Activated T-helper 2 cell treated with anti-CD3 and anti-CD28 coated beads, Interferon-gamma antibody, Interleukin-2, Interleukin-4, amounts not matched to agents 10 μg/mL and 5 μg/mL and 100 μg/mL, durations not matched to agents 14 hours and 24 hours and 36 hours (primary cell): ENCODE data around the gene SLC16A5. TPM values are rescaled to one million over a fixed set of nuclear protein-coding genes. Genes with fewer than 3 reads are reported as not detected.

ENCODE experiments used
- DNase-seq: peaks from one replicate; pipeline ENCODE4 v3.0.0; 2021; ENCODE audit warnings: low spot score
- H3K27ac Mint-ChIP-seq: one replicate; pipeline ENCODE4 v1.8.0; 2021; ENCODE audit warnings: mixed read lengths
- H3K27me3 Mint-ChIP-seq: one replicate; pipeline ENCODE4 v1.8.0; 2021; ENCODE audit warnings: low read depth, mixed read lengths
- H3K36me3 Mint-ChIP-seq: one replicate; pipeline ENCODE4 v1.8.0; 2021; ENCODE audit warnings: low read depth, mixed read lengths
- H3K4me1 Mint-ChIP-seq: one replicate; pipeline ENCODE4 v1.8.0; 2021; ENCODE audit warnings: low read depth, mixed read lengths
- H3K4me3 Mint-ChIP-seq: one replicate; pipeline ENCODE4 v1.8.0; 2021; ENCODE audit warnings: low read depth, mild to moderate bottlenecking, moderate library complexity, mixed read lengths
- H3K9me3 Mint-ChIP-seq: one replicate; pipeline ENCODE4 v1.8.0; 2021; ENCODE audit warnings: mixed read lengths
- intact Hi-C: fragments of 100-400 bp; cut with micrococcal nuclease; formaldehyde crosslinking; loops from one replicate; pipeline ENCODE4 v1.15.1; 2023
- total RNA-seq: library from RNA; stranded (reverse); gene quantifications from 2 replicates; pipeline ENCODE4 v1.2.3, GENCODE V29; 2022

SLC16A5 gene
- total RNA-seq, 1 donor from 2014 or later: 11.6 TPM

DNA sequence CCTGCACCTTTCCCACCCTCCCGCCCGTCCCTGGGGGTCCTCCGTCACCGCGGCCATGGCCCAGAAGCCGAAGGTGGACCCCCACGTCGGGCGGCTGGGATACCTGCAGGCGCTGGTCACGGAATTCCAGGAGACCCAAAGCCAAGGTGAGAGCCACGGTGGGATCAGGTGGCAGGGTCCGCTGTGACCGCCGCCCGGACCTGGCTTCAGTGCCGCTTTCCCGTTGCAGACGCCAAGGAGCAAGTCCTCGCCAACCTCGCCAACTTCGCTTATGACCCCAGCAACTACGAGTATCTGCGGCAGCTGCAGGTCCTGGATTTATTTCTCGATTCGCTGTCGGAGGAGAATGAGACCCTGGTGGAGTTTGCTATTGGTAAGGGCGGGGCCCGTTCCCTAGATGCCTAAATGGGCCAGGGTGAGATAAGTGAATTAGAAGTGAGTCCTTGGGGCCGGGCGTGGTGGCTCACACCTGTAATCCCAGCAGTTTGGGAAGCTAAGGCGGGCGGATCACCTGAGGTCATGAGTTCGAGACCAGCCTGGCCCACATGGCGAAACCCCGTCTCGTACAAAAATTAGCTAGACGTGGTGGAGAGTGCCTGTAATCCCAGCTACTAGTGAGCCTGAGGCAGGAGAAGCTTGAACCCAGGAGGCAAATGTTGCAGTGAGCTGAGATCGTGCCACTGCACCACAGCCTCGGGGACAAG is 22.6 kb downstream of the SLC16A5 start:
- DNase-seq: no peak
- intact Hi-C loops: loop anchor here (5.0 to 10.0 kb wide), 3 partner anchors 62 to 162 kb away; partner anchors contain the start of genes CDR2L and MIF4GD
- Mint-ChIP-seq H3K27me3 (no peaks in the 10 kb centered on the region), H3K9me3 (no peaks in the 10 kb centered on the region), H3K4me1 (peaks cover 28% of the 10 kb centered on the region), H3K4me3 (peak overlapping the region; percentile 89), H3K27ac (peak overlapping the region; percentile 70), H3K36me3 (peaks cover 23% of the 10 kb centered on the region)

DNA sequence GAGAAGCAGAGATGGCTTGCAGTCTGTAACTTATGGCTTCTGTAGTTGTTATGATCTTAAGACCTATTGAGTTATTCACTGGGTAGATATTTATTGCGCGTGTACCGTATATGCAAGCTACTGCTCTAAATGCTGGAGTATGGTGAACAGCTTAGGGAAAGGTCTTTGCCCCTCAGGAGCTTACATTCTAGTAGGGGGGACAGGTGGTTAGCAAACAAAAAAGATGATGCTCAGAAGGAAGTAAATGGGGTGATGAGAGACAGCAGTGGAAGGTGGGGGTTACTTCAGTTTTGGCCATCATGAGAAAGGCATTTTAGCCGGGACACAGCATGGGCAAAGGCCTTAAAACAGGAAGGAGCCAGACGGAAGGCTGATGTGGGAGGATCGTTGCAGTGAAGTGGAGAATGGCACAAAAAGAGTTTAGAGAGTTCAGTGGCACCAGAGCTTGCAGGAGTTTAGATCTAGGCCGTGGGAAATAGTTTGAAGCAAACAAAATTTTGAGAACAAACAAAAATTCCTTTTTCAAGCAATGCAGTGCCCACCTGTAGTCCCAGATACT is 24.1 kb downstream of the SLC16A5 start:
- Mint-ChIP-seq H3K36me3 (peaks cover 23% of the 10 kb centered on the region), H3K9me3 (no peaks in the 10 kb centered on the region)

DNA sequence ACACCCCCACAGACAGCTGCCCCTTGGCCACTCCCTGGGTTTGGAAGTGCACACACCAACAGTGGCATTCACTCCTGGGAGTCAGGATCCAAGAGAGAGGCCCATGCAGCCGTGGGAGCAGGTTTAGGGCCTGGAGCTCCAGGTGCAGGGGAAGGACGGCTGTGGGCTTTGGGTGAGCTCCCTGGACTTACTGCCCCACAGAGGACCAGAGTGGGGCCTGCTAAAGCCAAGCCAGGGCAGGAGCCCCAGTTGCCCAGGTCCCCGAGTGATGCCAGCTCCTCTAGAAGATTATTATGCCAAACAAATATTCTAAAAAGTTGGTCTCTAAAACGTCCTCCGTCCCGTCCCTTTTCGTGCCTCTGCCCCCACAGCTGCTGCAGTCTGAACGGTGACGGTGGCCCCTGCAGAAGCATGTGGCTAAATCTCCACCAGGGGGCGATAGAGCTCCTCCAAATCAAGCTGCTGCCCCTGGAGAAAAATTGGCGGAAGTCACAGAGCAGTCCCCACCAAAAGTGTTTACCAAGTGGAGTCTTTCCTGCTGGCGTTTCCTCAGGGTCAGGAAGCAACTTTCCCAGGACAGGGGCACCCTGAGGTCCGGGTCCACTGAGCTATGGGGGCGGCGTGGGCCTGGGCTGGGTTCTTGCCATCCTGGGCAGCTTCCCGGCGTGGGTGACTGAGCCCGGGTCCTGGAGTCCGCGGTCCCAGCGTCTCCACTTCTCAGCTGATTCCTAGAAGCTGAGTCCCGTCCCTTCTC is 26.2 kb downstream of the SLC16A5 start:
- peak overlapping the region; percentile 79 for H3K27ac Mint-ChIP-seq
- H3K27me3 Mint-ChIP-seq: no peaks in the 10 kb centered on the region
- intact Hi-C loops: loop anchor here (1.0 to 10.0 kb wide), 6 partner anchors 39 to 298 kb away; partner anchors contain the start of genes CDR2L and MIF4GD
- H3K4me3 Mint-ChIP-seq: peak overlapping the region; percentile 80
- peak; percentile 83 for DNase-seq
- H3K4me1 Mint-ChIP-seq: peaks cover 26% of the 10 kb centered on the region
- H3K9me3 Mint-ChIP-seq: no peaks in the 10 kb centered on the region
- peaks cover 30% of the 10 kb centered on the region for H3K36me3 Mint-ChIP-seq

More for the DNA sequence above, 24.1 kb downstream of the SLC16A5 start:
- peak overlapping the region; percentile 54 for H3K4me3 Mint-ChIP-seq
- H3K27me3 Mint-ChIP-seq: no peaks in the 10 kb centered on the region
- no peak overlapping the region for H3K27ac Mint-ChIP-seq
- DNase-seq: no peak
- intact Hi-C loops: loop anchor here (5.0 to 10.0 kb wide), 3 partner anchors 60 to 160 kb away; partner anchors contain the start of genes CDR2L and MIF4GD
- H3K4me1 Mint-ChIP-seq: peaks cover 28% of the 10 kb centered on the region

DNA sequence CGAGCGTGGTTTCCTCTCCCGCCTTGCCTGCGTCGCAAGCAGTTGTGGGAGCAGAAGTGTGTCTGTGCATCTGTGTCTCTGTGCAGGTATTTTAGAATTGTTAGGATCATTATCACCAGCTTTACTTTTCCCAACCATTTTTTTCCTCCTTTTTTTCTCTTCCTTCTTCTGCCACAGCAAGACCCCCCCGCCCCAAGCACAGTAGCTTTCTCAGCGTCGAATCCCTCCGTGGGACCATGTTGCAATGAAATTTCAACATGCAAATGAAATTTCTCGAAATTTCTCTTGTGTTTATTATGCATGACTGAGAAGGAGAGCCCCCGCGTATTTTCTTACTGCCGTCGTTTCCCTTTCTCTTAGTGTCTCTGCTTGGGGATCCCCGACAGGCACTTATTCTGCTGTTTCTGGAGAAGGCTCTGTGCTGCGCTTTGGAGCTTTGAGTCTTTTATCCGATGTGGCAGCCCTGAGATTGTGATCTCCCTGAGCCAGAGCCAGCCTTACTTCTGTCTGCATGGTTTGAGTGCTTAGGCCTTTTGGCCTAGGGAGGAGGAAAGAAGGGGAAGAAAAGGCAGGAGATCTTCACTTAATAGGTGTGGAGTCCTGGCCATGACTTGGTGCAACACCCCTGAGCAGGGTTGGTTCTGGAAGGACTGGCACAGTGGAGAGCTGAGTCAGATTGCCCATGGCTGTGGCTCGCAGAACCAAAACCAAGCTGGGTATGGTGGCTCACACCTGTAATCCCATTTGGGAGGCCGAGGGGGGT is 27.0 kb downstream of the SLC16A5 start:
- Mint-ChIP-seq H3K27ac (peak overlapping the region; percentile 79), H3K27me3 (no peaks in the 10 kb centered on the region), H3K9me3 (no peaks in the 10 kb centered on the region), H3K36me3 (peaks cover 32% of the 10 kb centered on the region), H3K4me3 (peak overlapping the region; percentile 80), H3K4me1 (peaks cover 25% of the 10 kb centered on the region)
- intact Hi-C loops: loop anchor here (1.0 to 10.0 kb wide), 6 partner anchors 38 to 298 kb away; partner anchors contain the start of genes CDR2L and MIF4GD
- no peak for DNase-seq

DNA sequence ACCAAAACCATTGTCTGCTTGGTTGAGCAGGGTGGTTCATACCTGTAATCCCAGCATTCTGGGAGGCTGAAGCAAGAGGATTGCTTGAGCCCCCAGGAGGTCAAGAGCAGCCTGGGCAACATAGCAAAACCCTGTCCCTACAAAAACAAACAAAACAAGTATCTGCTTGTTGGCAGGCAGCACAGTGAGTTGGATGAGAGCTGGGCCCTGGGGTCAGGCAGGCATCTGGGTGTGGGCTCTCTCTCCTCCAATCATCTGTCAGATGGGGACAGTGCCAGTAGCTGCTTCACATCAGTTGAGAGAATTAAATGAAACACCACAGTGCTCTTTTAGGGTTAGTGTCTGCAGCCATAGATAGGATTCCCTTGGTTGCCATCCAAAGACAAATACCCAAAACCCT is 27.8 kb downstream of the SLC16A5 start:
- DNase-seq: no peak
- H3K36me3 Mint-ChIP-seq: peaks cover 36% of the 10 kb centered on the region
- no peaks in the 10 kb centered on the region for H3K27me3 Mint-ChIP-seq
- intact Hi-C loops: loop anchor here (2.0 to 10.0 kb wide), 2 partner anchors 37 to 131 kb away; partner anchors contain the start of gene CDR2L
- peaks cover 22% of the 10 kb centered on the region for H3K4me1 Mint-ChIP-seq
- no peak overlapping the region for H3K27ac Mint-ChIP-seq
- H3K4me3 Mint-ChIP-seq: no peak overlapping the region
- no peaks in the 10 kb centered on the region for H3K9me3 Mint-ChIP-seq

DNA sequence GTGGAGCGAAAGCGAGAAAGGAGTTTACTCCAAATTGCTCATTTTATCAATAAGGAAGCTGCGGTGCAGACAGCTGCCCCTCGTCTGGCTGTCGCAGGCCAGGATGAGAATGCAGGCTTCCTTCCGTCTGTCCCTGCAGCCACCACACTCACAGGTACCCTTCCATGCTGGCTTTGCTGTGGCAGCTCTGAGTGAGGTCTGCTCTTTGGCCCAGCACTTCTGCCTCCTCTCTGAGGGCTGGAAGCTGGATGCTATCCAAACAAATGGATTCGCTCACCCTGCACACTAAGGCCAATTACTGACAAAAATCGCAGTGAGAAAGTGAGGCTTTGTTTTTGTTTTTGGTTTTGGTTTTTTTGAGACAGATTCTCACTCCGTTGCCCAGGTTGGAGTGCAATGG is 29.0 kb downstream of the SLC16A5 start:
- Mint-ChIP-seq H3K4me1 (peaks cover 19% of the 10 kb centered on the region), H3K27me3 (no peaks in the 10 kb centered on the region), H3K9me3 (no peaks in the 10 kb centered on the region), H3K4me3 (no peak overlapping the region), H3K27ac (no peak overlapping the region), H3K36me3 (peaks cover 36% of the 10 kb centered on the region)
- intact Hi-C loops: loop anchor here (10.0 kb wide), 1 partner anchor 132 kb away; the partner anchor contains the start of gene CDR2L
- DNase-seq: no peak

DNA sequence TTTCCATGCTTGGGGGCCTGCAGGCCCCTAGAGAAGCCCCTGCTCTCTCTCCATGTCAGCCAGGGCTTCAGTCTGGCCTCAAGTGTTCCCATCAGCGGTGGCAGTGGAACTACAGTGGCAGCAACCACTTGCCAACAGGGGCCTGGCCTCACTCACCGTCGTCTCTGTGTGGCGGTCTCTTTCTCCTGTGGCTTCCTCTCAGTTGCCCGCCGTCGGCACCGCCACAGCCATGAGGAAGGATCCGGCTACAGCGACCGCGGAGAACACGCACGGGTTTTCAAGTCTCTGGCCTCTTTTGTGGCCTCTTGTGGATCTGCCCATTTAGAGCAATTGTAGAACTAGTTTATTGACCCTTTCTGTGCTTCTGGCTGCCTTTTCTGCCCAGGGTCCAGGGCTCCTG is 30.6 kb downstream of the SLC16A5 start:
- no peak overlapping the region for H3K27ac Mint-ChIP-seq
- intact Hi-C loops: loop anchor here (10.0 kb wide), 1 partner anchor 134 kb away; the partner anchor contains the start of gene CDR2L

DNA sequence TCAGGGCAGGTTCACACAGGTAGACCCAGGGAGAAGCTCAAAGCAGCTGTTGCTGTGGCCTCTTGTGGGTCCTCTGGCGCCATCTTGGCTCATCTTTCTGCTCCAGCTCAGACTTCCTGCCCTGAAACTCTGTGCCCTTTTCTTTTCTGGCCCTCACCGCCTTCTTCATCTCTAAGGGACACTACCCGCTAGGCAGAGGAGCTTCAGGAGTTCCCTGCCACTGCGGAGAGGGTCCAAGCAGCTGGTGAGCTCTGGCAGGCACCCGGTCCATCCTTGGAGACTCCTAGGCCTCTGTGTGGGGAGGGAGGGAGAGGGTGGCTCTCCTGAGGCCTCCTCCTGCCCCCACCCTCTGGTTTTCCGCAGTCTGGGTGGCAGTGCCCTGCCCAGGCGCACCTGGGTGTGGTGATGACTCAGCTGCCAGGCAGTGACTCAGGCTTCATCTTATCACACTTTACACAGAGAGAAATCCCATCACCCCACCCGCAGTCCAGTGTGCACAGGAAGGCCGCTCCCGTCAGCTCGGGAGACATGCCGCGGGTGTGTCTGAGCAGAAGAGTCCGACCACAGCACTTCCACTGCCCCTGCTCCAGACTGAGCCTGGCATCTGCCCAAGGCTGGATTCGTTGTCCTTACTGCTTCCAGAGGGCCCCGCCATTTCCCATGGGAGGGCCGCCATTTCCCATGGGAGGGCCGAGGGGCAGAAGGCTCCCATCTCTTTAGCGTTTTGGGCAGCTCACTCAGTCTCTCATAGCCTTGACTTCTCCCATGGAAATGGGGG is 36.5 kb downstream of the SLC16A5 start:
- Mint-ChIP-seq H3K4me1 (peaks cover 24% of the 10 kb centered on the region), H3K27ac (peak overlapping the region; percentile 83), H3K36me3 (peaks cover 24% of the 10 kb centered on the region), H3K4me3 (no peak overlapping the region), H3K9me3 (no peaks in the 10 kb centered on the region), H3K27me3 (no peaks in the 10 kb centered on the region)
- intact Hi-C loops: no loop called here
- DNase-seq: peak; percentile 34

More for the DNA sequence above, 30.6 kb downstream of the SLC16A5 start:
- H3K36me3 Mint-ChIP-seq: peaks cover 31% of the 10 kb centered on the region
- no peaks in the 10 kb centered on the region for H3K27me3 Mint-ChIP-seq
- H3K9me3 Mint-ChIP-seq: no peaks in the 10 kb centered on the region
- peaks cover 14% of the 10 kb centered on the region for H3K4me1 Mint-ChIP-seq
- no peak overlapping the region for H3K4me3 Mint-ChIP-seq
- DNase-seq: no peak

DNA sequence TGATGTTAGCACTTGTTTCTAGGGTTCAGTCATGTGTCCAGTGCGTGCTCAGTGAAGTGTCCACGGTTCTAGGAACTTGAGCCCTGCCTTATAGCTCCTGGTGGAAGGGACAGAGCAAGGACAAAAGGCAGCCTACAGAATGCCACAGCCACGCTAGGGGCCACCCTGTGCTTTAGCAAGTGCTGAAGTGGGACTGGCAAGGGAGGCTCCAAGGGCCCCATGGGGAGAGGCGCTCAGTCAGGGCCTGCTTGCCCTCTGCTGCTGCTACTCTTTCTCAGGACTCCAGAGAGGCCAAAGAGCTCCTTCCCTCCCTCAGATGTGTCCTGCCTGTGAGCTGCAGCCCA is 37.0 kb downstream of the SLC16A5 start:
- H3K27me3 Mint-ChIP-seq: no peaks in the 10 kb centered on the region
- H3K36me3 Mint-ChIP-seq: peaks cover 30% of the 10 kb centered on the region
- H3K9me3 Mint-ChIP-seq: no peaks in the 10 kb centered on the region
- no peak for DNase-seq
- peaks cover 26% of the 10 kb centered on the region for H3K4me1 Mint-ChIP-seq
- intact Hi-C loops: no loop called here
- H3K27ac Mint-ChIP-seq: peak overlapping the region; percentile 83
- H3K4me3 Mint-ChIP-seq: no peak overlapping the region

DNA sequence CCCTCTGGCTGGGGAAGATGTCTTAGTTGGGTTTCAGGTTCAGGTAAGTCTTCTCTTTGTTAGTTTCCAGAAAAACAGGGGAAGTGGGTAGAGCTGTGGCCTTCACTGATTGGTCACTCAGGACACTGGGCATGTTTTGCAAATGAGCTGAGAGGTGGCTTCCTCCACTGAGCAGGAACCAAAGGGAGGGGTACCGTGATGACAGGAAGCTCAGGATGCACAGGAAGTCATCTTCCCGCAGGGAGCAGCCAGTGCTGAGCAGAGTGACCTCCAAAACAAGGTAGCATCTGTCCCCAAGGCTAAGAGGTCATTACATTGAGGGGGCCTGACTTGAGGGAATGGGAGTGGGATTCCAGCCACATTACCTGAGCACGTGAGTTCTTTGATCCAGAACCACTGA is 38.2 kb downstream of the SLC16A5 start:
- no peaks in the 10 kb centered on the region for H3K9me3 Mint-ChIP-seq
- H3K27me3 Mint-ChIP-seq: no peaks in the 10 kb centered on the region
- peaks cover 30% of the 10 kb centered on the region for H3K4me1 Mint-ChIP-seq
- H3K36me3 Mint-ChIP-seq: peaks cover 26% of the 10 kb centered on the region
- peak overlapping the region; percentile 29 for H3K27ac Mint-ChIP-seq
- DNase-seq: no peak
- intact Hi-C loops: no loop called here
- H3K4me3 Mint-ChIP-seq: no peak overlapping the region

DNA sequence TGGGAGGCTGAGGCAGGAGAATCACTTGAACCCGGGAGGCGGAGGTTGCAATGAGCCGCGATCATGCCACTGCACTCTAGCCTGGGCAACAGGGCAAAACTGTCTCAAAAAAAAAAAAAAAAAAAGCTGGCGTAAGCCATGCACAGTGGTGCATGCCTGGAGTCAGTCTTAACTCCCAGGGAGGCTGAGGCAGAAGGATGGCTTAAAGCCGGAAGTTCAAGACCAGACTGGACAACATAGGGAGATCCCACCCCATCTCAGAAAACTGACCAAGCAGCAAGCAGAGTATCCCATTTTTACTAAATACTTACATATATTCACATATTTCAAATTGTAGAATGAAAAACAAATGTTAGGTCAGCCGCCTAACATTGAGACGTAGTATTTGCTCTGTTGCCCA is 39.2 kb downstream of the SLC16A5 start:
- DNase-seq: no peak
- Mint-ChIP-seq H3K27me3 (no peaks in the 10 kb centered on the region), H3K9me3 (no peaks in the 10 kb centered on the region), H3K4me3 (no peak overlapping the region), H3K36me3 (peaks cover 26% of the 10 kb centered on the region), H3K27ac (no peak overlapping the region), H3K4me1 (peaks cover 30% of the 10 kb centered on the region)
- intact Hi-C loops: no loop called here
